ENCODE data around the gene TGM2. TPM values are rescaled to one million over a fixed set of nuclear protein-coding genes. Genes with fewer than 3 reads are reported as not detected.

Gene TGM2
- total RNA-seq, 2 experiments from 2014 or later, result 0.06 to 0.27 TPM

DNA sequence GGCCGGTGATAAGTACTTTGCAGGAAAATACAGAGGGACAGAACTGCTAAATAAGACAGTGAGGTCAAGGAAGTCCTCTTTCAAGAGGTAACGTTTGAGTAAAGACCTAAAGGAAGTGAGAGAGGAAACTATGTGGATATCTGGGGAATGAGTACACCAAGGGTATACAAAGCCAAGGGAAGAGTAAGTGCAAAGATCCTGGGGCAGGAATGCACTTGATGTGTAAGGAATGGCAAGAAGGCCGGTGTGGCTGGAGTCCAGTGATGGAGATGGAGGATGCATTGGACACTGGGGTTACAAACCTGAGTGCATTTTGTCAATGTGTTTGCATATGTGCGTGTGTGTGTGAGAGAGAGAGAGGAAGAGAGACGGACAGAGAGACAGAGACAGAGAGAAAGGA is 32.1 kb upstream of the TGM2 start:
- H3K27ac ChIP-seq (ENCODE audit: low read depth in 1 of 2, low read length in 2 of 2), result no peak overlapping the region
- Mint-ChIP-seq H3K27me3 (peaks cover 25% of the 10 kb centered on the region), H3K27ac (no peak overlapping the region), H3K4me3 (no peak overlapping the region), H3K4me1 (ENCODE audit: low read depth) (no peaks in the 10 kb centered on the region), H3K36me3 (ENCODE audit: low read depth) (no peaks in the 10 kb centered on the region), H3K9me3 (no peaks in the 10 kb centered on the region)
- TF ChIP-seq, protein P1, sequence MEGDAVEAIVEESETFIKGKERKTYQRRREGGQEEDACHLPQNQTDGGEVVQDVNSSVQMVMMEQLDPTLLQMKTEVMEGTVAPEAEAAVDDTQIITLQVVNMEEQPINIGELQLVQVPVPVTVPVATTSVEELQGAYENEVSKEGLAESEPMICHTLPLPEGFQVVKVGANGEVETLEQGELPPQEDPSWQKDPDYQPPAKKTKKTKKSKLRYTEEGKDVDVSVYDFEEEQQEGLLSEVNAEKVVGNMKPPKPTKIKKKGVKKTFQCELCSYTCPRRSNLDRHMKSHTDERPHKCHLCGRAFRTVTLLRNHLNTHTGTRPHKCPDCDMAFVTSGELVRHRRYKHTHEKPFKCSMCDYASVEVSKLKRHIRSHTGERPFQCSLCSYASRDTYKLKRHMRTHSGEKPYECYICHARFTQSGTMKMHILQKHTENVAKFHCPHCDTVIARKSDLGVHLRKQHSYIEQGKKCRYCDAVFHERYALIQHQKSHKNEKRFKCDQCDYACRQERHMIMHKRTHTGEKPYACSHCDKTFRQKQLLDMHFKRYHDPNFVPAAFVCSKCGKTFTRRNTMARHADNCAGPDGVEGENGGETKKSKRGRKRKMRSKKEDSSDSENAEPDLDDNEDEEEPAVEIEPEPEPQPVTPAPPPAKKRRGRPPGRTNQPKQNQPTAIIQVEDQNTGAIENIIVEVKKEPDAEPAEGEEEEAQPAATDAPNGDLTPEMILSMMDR (IDR thresholded peaks at IDR 0.05), result no peak
- H3K4me3 ChIP-seq (ENCODE audit: low read length), result no peak overlapping the region
- ChIA-PET POLR2A (no interaction called here), CTCF (no interaction called here)
- intact Hi-C loops (cut with DNase I, micrococcal nuclease), result no loop called here
- H3K27me3 ChIP-seq (ENCODE audit: control insufficient read depth in 1 of 2, insufficient read depth in 2 of 2, low read length in 2 of 2), result peaks cover 0 to 7% of the 10 kb centered on the region in 2 experiments
- ATAC-seq (ENCODE audit: poor library complexity) (no peak), DNase-seq (no peak)
- no peaks in the 10 kb centered on the region for H3K9me3 ChIP-seq (ENCODE audit: control insufficient read depth in 1 of 2, insufficient read depth in 1 of 2, low read length in 2 of 2)
- no peaks in the 10 kb centered on the region for H3K36me3 ChIP-seq (ENCODE audit: insufficient read depth, low read length)
- H3K4me1 ChIP-seq (ENCODE audit: insufficient read depth, low read length), result no peaks in the 10 kb centered on the region

- intact Hi-C loops (cut with DNase I, micrococcal nuclease), result no loop called here
- ChIA-PET POLR2A (no interaction called here), CTCF (no interaction called here)
- no peaks in the 10 kb centered on the region for H3K4me1 ChIP-seq (ENCODE audit: insufficient read depth, low read length)
- peaks cover 19% of the 10 kb centered on the region for H3K27me3 Mint-ChIP-seq
- H3K4me1 Mint-ChIP-seq (ENCODE audit: low read depth), result no peaks in the 10 kb centered on the region
- H3K27ac ChIP-seq (ENCODE audit: low read depth in 1 of 2, low read length in 2 of 2), result no peak overlapping the region
- ATAC-seq (ENCODE audit: poor library complexity), result no peak
- TF ChIP-seq, protein P1 (IDR thresholded peaks at IDR 0.05), result no peak
- H3K36me3 Mint-ChIP-seq (ENCODE audit: low read depth), result no peaks in the 10 kb centered on the region
- H3K9me3 Mint-ChIP-seq, result no peaks in the 10 kb centered on the region
- H3K4me3 Mint-ChIP-seq, result no peak overlapping the region
- H3K36me3 ChIP-seq (ENCODE audit: insufficient read depth, low read length), result no peaks in the 10 kb centered on the region
- peaks cover 0 to 7% of the 10 kb centered on the region in 2 experiments for H3K27me3 ChIP-seq (ENCODE audit: control insufficient read depth in 1 of 2, insufficient read depth in 2 of 2, low read length in 2 of 2)
- H3K9me3 ChIP-seq (ENCODE audit: control insufficient read depth in 1 of 2, insufficient read depth in 1 of 2, low read length in 2 of 2), result no peaks in the 10 kb centered on the region
- no peak overlapping the region for H3K4me3 ChIP-seq (ENCODE audit: low read length)
- H3K27ac Mint-ChIP-seq, result no peak overlapping the region
- peak in 3 of 14 experiments; percentile 10 to 62 (median 54) for DNase-seq
These were observed 31.5 kb upstream of the TGM2 start for GRCh38 chr20:38196592-38196991.

- Mint-ChIP-seq H3K27me3 (peaks cover 16% of the 10 kb centered on the region), H3K27ac (no peak overlapping the region)
These were observed 31.0 kb upstream of the TGM2 start for GRCh38 chr20:38196076-38196475.

More at GRCh38 chr20:38196076-38196475, 31.0 kb upstream of the TGM2 start:
- no peaks in the 10 kb centered on the region for H3K36me3 ChIP-seq (ENCODE audit: insufficient read depth, low read length)
- peaks cover 0 to 7% of the 10 kb centered on the region in 2 experiments for H3K27me3 ChIP-seq (ENCODE audit: control insufficient read depth in 1 of 2, insufficient read depth in 2 of 2, low read length in 2 of 2)
- H3K4me3 ChIP-seq (ENCODE audit: low read length), result no peak overlapping the region
- no peaks in the 10 kb centered on the region for H3K4me1 ChIP-seq (ENCODE audit: insufficient read depth, low read length)
- no peak for DNase-seq
- intact Hi-C loops (cut with DNase I, micrococcal nuclease), result no loop called here
- no peaks in the 10 kb centered on the region for H3K9me3 Mint-ChIP-seq
- CTCF ChIA-PET, result no interaction called here
- no peak for ATAC-seq (ENCODE audit: poor library complexity)
- TF ChIP-seq, protein P1 (IDR thresholded peaks at IDR 0.05), result no peak
- H3K4me1 Mint-ChIP-seq (ENCODE audit: low read depth), result no peaks in the 10 kb centered on the region
- H3K9me3 ChIP-seq (ENCODE audit: control insufficient read depth in 1 of 2, insufficient read depth in 1 of 2, low read length in 2 of 2), result no peaks in the 10 kb centered on the region
- H3K36me3 Mint-ChIP-seq (ENCODE audit: low read depth), result no peaks in the 10 kb centered on the region
- POLR2A ChIA-PET, result no interaction called here
- no peak overlapping the region for H3K4me3 Mint-ChIP-seq
- no peak overlapping the region for H3K27ac ChIP-seq (ENCODE audit: low read depth in 1 of 2, low read length in 2 of 2)

All from CD4-positive, alpha-beta T cell (primary cell).